Body of pancreas (tissue), 4 donors: ENCODE results near the gene PDK2. TPM values are rescaled to one million over a fixed set of nuclear protein-coding genes. Genes with fewer than 3 reads are reported as not detected.

ENCODE experiments used
- ATAC-seq: fragments of 150-250 bp; one replicate; pipeline ENCODE4 v1.9.1; 2016
- DNase-seq, 4 donors: peaks; one replicate each; pipeline ENCODE4 v3.0.0-alpha.2; 2019
- H3K27ac ChIP-seq, 4 donors: fragments of 200-600 bp; sonication (generic); 1 replicate in 3 of 4; 2 replicates in 1 of 4; pipeline versions ENCODE4 v1.5.1 to v1.6.1; 2016 to 2019; ENCODE audit warnings: mild to moderate bottlenecking in 1 of 4, mixed read lengths in 1 of 4, moderate library complexity in 1 of 4
- H3K27me3 ChIP-seq, 2 donors: fragments of 200-600 bp; sonication (generic); one replicate each; pipeline ENCODE4 v1.6.0; 2016; ENCODE audit warnings: mild to moderate bottlenecking in 1 of 2
- H3K36me3 ChIP-seq, 2 donors: fragments of 200-600 bp; sonication (generic); replicated peaks in 1 of 2; 2 replicates each; pipeline ENCODE4 v1.5.1; 2016; ENCODE audit warnings: low read depth in 2 of 2; ENCODE audit not compliant: insufficient read depth in 1 of 2
- H3K4me1 ChIP-seq: fragments of 200-600 bp; sonication (generic); one replicate; pipeline ENCODE4 v1.6.0; 2016
- H3K4me3 ChIP-seq, 2 donors: fragments of 200-600 bp; sonication (generic); 1 replicate in 1 of 2; 2 replicates in 1 of 2; pipeline ENCODE4 v1.5.1; 2016 to 2019
- H3K9me3 ChIP-seq, 3 donors: fragments of 200-600 bp; sonication (generic); 1 replicate in 2 of 3; 2 replicates in 1 of 3; pipeline ENCODE4 v1.5.1; 2016
- POLR2A ChIP-seq, 3 donors: fragments of 450-650 bp; IDR thresholded peaks; one replicate each; pipeline ENCODE4 v1.6.1; 2016; ENCODE audit warnings: antibody characterized with exemption in 3 of 3, mild to moderate bottlenecking in 2 of 3
- WGBS, 2 donors: methylation state at CpG; one replicate each; pipeline ENCODE4 v1.1.5; 2017; 5-methylcytosine and 5-hydroxymethylcytosine counted together
- intact Hi-C: fragments of 100-400 bp; cut with DNase I; formaldehyde crosslinking; loops from one replicate; pipeline ENCODE4 v1.15.1; 2023
- total RNA-seq, 2 donors: library from RNA; depleted of rRNA; stranded (reverse); fragments of >200 nt; gene quantifications; one replicate each; pipeline ENCODE4 v1.1.0, GENCODE V29; 2016
- TF ChIP-seq, protein P1 (sequence below), 7 experiments: fragments of 450-650 bp in 4 of 7; fragments of 200-600 bp in 3 of 7; sonication (generic) in 3 of 7; IDR thresholded peaks; one replicate each; pipeline ENCODE4 v1.5.1; 2016 to 2019; ENCODE audit warnings: antibody characterized with exemption in 7 of 7

The PDK2 gene
- total RNA-seq, 2 donors from 2014 or later: 27.0 to 119 TPM

DNA sequence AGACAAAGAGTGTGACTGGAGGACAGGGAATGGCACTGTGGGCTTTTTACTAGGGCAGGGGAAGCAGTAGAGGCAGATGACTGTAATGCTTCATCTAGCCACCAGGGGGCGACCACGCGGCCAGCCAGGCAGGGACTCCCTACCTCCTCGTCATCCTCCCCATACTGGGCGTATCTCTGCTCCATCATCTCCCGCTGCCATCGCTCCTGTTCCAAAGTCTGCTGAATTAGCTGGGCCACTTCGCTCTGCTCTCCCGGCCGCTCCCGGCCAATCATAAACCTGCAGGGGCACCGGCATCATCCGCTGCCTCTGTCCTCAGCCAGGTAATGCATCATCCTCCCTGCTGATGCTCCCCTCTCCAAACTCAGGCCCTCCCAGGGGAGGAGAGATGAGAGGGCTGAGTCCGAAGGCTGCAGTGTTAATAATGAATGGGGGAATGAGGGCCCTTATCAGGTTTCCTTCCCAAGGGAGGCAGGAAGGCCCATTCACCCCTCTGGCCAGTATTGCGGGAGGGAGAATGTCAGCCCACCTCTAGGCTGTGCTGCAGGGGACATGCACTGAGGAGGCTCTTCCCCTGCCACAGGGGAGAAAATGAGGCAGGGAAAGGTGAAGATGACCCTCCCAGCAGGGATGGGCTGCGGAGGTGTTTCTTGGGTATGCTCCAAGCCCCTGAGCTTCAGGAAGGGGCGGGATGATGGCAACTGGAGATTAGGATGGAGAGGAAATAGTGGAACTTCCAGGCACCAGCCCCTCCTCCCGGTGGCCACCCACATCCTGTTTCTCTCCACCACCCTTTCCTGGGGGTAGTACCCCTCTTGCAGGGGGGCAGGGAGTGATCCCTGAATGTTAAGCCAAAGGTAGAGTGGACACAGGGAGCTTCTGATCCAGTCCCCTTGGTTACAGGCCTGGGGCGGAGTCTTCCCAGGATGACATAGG, 45.1 kb downstream of the PDK2 start:
- Histone ChIP-seq H3K27me3 (no peaks in the 10 kb centered on the region), H3K36me3 (peaks cover 15 to 31% of the 10 kb centered on the region in 2 donors), H3K4me3 (no peak overlapping the region), H3K9me3 (no peaks in the 10 kb centered on the region), H3K4me1 (no peaks in the 10 kb centered on the region), H3K27ac (no peak overlapping the region)
- intact Hi-C loops: no loop called here
- WGBS, 2 donors: 36 to 73% methylated on average over 15 to 19 of the region's 19 CpGs
- DNase-seq: peak; percentile 76 to 79 (median 78)
- ATAC-seq: peak; percentile 81
- TF ChIP-seq, protein P1, sequence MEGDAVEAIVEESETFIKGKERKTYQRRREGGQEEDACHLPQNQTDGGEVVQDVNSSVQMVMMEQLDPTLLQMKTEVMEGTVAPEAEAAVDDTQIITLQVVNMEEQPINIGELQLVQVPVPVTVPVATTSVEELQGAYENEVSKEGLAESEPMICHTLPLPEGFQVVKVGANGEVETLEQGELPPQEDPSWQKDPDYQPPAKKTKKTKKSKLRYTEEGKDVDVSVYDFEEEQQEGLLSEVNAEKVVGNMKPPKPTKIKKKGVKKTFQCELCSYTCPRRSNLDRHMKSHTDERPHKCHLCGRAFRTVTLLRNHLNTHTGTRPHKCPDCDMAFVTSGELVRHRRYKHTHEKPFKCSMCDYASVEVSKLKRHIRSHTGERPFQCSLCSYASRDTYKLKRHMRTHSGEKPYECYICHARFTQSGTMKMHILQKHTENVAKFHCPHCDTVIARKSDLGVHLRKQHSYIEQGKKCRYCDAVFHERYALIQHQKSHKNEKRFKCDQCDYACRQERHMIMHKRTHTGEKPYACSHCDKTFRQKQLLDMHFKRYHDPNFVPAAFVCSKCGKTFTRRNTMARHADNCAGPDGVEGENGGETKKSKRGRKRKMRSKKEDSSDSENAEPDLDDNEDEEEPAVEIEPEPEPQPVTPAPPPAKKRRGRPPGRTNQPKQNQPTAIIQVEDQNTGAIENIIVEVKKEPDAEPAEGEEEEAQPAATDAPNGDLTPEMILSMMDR (IDR thresholded peaks at IDR 0.05): peak; percentile 80 to 96 (median 90)
- TF ChIP-seq POLR2A (IDR thresholded peaks at IDR 0.05): peak in 1 of 3 donors; percentile 7

DNA sequence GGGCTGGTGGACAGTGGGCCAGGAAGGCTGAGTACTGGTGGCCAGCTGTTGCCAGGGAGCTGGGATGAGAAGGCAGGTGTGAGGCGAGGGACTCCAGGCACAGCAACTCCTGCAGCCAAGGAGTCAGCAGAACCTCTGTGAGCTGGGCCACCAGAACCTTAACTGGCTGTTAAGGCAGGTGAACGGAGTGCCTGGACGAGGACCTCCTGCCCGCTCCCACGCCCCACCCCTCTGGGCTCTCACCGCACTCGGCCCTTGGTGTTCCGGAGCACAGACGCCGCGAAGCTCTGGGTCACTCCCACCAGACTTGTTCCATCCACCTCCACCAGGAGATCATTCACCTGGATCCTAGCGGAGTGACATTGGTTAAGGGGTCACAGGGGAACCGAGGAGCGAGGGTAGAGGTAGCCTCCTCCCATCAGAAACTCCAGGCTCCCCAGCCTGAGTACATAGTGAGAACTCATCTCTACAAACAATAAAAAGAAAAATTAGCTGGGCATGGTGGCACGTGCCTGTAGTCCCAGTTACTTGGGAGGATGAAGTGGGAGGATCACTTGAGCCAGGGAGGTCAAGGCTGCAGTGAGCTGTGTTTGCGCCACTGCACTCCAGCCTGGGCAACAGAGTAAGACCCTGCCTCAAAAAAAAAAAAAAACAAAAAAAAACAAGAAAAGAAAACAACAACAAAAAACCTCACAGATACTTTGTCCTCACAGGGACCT, 46.0 kb downstream of the PDK2 start:
- DNase-seq (no peak), ATAC-seq (no peak)
- TF ChIP-seq, protein P1 (IDR thresholded peaks at IDR 0.05): no peak
- TF ChIP-seq POLR2A (IDR thresholded peaks at IDR 0.05): no peak
- H3K9me3 ChIP-seq: no peaks in the 10 kb centered on the region
- no peak overlapping the region for H3K27ac ChIP-seq
- H3K4me1 ChIP-seq: peaks cover 4% of the 10 kb centered on the region
- peaks cover 15 to 26% of the 10 kb centered on the region in 2 donors for H3K36me3 ChIP-seq
- no peak overlapping the region for H3K4me3 ChIP-seq
- H3K27me3 ChIP-seq: no peaks in the 10 kb centered on the region
- WGBS, 2 donors: 90% methylated on average over 8 to 16 of the region's 16 CpGs
- intact Hi-C loops: no loop called here

DNA sequence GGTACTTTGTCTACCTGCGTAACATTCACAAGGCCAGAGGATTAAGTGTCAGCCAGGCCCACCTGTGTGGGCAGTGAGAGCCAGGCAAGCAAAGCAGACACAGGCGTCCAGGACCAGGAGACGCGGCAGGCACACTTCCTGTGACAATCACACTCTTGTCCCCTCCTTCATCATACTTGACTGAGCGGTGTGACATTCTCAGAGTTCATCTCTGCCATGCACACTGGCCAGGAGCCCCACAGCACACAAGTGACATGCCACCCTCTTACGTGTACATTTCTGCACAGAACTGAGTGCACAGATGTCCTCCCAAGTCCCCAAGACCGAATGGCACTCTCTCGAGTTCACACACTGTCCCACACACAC, 46.6 kb downstream of the PDK2 start:
- Histone ChIP-seq H3K27me3 (no peaks in the 10 kb centered on the region), H3K4me1 (peaks cover 9% of the 10 kb centered on the region), H3K36me3 (peaks cover 15 to 26% of the 10 kb centered on the region in 2 donors), H3K9me3 (no peaks in the 10 kb centered on the region), H3K4me3 (no peak overlapping the region), H3K27ac (no peak overlapping the region)
- intact Hi-C loops: no loop called here
- no peak for ATAC-seq
- TF ChIP-seq, protein P1 (IDR thresholded peaks at IDR 0.05): no peak
- TF ChIP-seq POLR2A (IDR thresholded peaks at IDR 0.05): no peak
- 69 to 76% methylated on average over 8 of the region's 8 CpGs for WGBS, 2 donors
- DNase-seq: no peak

DNA sequence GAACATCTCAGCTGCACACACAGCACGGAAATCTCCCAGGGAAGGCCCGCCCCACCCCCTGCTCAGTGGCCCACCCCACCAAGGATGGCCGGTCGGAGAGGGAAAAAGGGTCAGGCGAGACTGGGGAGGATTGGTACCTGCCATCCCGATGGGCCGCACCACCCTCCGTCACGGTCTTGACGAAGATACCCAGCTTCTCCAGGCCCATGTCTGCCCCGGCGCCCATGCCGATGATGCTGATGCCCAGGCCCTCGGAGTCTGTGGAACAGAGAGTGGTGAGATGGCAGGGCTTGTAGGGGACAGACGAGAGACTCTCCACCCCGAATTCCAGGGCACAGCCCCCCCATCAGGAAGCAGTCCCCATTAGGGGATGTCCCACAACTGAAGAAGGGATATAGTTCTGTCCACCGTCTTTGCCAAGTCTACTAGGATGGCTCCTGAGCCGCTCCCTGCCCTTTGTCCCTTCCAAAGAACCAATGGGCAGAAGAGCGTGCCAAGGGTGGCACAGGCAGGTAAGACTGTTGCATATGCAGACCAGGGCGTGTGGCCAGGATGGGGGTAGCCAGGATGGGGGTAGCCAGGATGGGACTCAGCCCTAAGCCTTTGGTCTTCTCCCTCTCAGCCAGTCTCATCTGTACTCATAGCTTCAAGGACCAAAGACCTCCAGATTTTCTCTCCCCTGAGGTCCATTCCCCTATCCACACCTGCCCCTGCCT, 48.5 kb downstream of the PDK2 start:
- no peaks in the 10 kb centered on the region for H3K27me3 ChIP-seq
- TF ChIP-seq, protein P1 (IDR thresholded peaks at IDR 0.05): no peak
- TF ChIP-seq POLR2A (IDR thresholded peaks at IDR 0.05): no peak
- H3K36me3 ChIP-seq: peaks cover 11 to 22% of the 10 kb centered on the region in 2 donors
- H3K4me3 ChIP-seq: no peak overlapping the region
- WGBS, 2 donors: 86 to 89% methylated on average over 17 of the region's 20 CpGs
- DNase-seq (no peak), ATAC-seq (no peak)
- intact Hi-C loops: no loop called here
- H3K4me1 ChIP-seq: peaks cover 28% of the 10 kb centered on the region
- H3K9me3 ChIP-seq: no peaks in the 10 kb centered on the region
- H3K27ac ChIP-seq: no peak overlapping the region
